IPS DF 6.9 (cell line): Measurements from ENCODE around the gene PLOD1.

Source experiments
- DNase-seq: peaks from one replicate; pipeline ENCODE4 v3.0.0-alpha.2; 2013; ENCODE audit warnings: low read depth, low spot score
- H3K27ac ChIP-seq: one replicate; pipeline ENCODE4 v1.5.1; 2013; ENCODE audit warnings: low read length, control low read depth
- H3K27me3 ChIP-seq: 2 replicates; pipeline ENCODE4 v1.6.1; 2013; ENCODE audit warnings: mild to moderate bottlenecking, low read length; ENCODE audit not compliant: control insufficient read depth, insufficient read depth
- H3K36me3 ChIP-seq: 2 replicates; pipeline ENCODE4 v1.6.1; 2013; ENCODE audit warnings: low read length; ENCODE audit not compliant: control insufficient read depth, insufficient read depth
- H3K4me1 ChIP-seq: 2 replicates; pipeline ENCODE4 v1.6.1; 2013; ENCODE audit warnings: low read length; ENCODE audit not compliant: control insufficient read depth, insufficient read depth
- H3K4me3 ChIP-seq: 2 replicates; pipeline ENCODE4 v1.5.1; 2013; ENCODE audit warnings: mild to moderate bottlenecking, low read length
- H3K9me3 ChIP-seq: 2 replicates; pipeline ENCODE4 v1.6.1; 2013; ENCODE audit warnings: low read length, inconsistent platforms; ENCODE audit not compliant: control insufficient read depth, insufficient read depth
- WGBS: extraction: QIAGEN DNeasy Blood & Tissue Kit; methylation state at CpG from one replicate; pipeline ENCODE4 v1.1.7; 2013; ENCODE audit warnings: mixed read lengths, missing lambda C conversion rate; ENCODE audit not compliant: insufficient read length, insufficient coverage; 5-methylcytosine and 5-hydroxymethylcytosine counted together

PLOD1 gene

DNA sequence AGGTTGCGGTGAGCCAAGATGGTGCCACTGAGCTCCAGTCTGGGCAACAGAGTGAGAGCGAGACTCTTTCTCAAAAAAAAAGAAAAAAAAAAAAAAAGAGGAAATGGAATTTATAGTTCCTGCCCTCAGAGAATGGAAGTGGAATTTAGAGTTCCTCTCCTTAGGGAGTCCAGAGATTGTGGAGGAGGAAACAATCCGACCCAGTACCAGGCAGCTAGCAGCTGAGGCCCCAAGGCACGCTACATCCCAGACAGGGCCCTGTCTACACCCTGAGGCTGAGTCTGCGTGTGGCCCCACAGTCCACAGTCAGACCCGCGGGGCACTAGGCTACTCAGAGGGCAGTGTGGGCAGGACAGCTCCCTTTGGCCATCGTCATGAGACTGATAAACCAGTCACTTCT lies 43.8 kb downstream of the PLOD1 start:
- no peak for DNase-seq
- Histone ChIP-seq H3K27ac (no peak overlapping the region), H3K27me3 (no peaks in the 10 kb centered on the region)

DNA sequence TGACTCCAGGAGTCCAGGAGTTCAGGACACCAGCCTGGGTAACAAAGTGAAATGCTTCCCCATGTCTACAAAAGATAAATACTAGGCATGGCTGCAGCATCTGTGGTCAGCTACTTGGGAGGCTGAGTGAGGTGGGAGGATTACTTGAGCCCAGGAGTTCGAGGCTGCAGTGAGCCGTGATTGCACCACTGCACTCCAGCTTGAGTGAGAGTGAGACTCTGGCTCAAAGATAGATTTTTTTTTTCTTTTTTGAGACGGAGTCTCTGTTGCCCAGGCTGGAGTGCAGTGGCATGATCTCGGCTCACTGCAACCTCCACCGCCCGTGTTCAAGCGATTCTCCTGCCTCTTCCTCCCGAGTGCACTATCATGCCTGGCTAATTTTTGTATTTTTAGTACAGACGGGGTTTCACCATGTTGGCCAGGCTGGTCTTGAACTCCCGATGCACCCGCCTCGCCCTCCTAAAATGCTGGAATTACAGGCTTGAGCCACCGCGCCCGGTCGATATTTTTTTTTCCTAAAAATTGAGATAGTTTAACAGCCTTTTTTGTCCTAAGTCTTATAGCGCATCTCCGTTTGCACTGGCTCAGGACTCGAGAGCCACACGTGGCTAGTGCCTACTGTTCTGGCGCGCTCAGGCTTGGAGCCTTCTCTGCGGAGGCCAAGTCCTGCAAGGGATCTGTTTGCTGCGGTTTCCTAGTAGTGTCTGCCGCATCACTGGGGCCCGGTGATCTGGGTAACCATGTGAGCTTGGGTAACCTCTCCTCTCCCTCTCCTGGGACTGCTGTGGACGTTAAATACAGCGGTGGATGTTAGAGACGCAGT lies 44.7 kb downstream of the PLOD1 start:
- Histone ChIP-seq H3K27me3 (no peaks in the 10 kb centered on the region), H3K36me3 (peaks cover 13% of the 10 kb centered on the region; the same call in 1 of the 2 replicates), H3K4me3 (no peak overlapping the region), H3K27ac (no peak overlapping the region), H3K9me3 (no peaks in the 10 kb centered on the region), H3K4me1 (no peaks in the 10 kb centered on the region)
- DNase-seq = no peak
- no CpG with 5 or more reads among the region's 29 CpGs for WGBS

More for the DNA sequence above, 43.8 kb downstream of the PLOD1 start:
- no CpG with 5 or more reads among the region's 8 CpGs for WGBS
- no peaks in the 10 kb centered on the region for H3K9me3 ChIP-seq
- H3K36me3 ChIP-seq = peaks cover 4% of the 10 kb centered on the region; the same call in 1 of the 2 replicates
- H3K4me3 ChIP-seq = no peak overlapping the region
- H3K4me1 ChIP-seq = no peaks in the 10 kb centered on the region

DNA sequence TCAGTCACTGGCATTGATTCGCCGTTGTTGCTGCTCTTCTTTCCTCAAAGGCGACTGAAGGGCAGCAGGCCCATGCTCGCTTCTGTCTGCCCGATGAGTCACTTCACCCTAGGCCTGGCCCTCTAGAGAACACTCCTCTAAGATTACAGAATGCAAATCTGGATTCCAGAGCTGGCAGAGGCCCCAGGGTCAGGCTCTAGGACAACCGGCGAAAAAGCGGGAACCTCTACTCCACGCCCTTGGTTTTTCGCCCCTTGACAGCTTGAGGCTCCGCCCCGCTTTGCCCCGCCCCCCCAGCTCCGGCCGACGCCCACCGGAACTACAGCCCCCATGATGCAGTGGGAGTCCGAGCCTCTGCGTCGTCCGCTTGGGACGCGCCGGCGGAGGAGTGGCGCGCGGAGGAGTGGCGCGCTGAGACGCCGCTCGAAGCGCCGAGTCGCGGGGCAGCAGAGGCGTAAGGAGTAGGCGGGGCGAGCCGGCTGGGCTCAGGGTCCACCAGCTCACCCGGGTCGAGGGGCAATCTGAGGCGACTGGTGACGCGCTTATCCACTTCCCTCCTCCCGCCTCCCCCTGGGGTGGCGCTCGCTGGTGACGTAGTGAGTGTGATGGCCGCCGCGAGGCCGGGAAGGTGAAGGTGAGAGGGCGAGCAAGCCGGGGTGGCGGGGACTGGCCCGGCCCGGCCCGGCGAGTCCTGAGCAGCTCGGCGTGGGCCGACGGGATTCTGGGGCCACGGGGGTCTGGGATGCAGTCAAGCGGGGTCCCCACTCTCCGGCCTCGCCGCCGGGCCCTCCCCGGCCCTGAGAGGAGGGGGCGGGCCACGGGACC lies 45.5 kb downstream of the PLOD1 start, which contains the start of gene MFN2:
Gene MFN2 (plus strand): TSS at position 594 of the 825 bp plus-strand sequence. CDS start 8,725 bp downstream, outside the sequence.
- Histone ChIP-seq H3K9me3 (no peaks in the 10 kb centered on the region), H3K27me3 (no peaks in the 10 kb centered on the region)
- no CpG with 5 or more reads among the region's 74 CpGs for WGBS

DNA sequence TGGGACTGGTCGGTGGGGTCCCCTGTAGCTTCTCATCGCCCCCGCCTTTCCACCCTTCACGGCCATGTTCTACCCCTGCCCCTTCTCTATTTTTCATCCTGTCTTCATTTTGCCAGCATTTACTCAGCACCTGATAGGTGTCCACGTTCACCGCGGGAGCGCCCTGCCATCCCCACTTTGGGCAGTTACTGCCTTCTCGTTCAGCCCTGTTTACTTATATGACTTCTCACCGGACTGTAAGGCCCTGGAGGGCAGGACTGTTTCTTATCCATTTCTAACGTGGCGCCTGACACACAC lies 46.1 kb downstream of the PLOD1 start:
- H3K36me3 ChIP-seq = peaks cover 11% of the 10 kb centered on the region; the same call in 1 of the 2 replicates
- DNase-seq = no peak
- no peaks in the 10 kb centered on the region for H3K4me1 ChIP-seq
- H3K4me3 ChIP-seq = peak overlapping the region; percentile 91
- no peaks in the 10 kb centered on the region for H3K27me3 ChIP-seq
- no CpG with 5 or more reads among the region's 12 CpGs for WGBS
- no peak overlapping the region for H3K27ac ChIP-seq
- no peaks in the 10 kb centered on the region for H3K9me3 ChIP-seq

More for the DNA sequence above, 45.5 kb downstream of the PLOD1 start, which contains the start of gene MFN2:
- Histone ChIP-seq H3K27ac (no peak within 1 kb of the TSS), H3K36me3 (peaks cover 11% of the 10 kb centered on the region; the same call in 1 of the 2 replicates), H3K4me1 (no peaks in the 10 kb centered on the region), H3K4me3 (peak within 1 kb of the TSS; percentile 91)
- peak; percentile 90 for DNase-seq

DNA sequence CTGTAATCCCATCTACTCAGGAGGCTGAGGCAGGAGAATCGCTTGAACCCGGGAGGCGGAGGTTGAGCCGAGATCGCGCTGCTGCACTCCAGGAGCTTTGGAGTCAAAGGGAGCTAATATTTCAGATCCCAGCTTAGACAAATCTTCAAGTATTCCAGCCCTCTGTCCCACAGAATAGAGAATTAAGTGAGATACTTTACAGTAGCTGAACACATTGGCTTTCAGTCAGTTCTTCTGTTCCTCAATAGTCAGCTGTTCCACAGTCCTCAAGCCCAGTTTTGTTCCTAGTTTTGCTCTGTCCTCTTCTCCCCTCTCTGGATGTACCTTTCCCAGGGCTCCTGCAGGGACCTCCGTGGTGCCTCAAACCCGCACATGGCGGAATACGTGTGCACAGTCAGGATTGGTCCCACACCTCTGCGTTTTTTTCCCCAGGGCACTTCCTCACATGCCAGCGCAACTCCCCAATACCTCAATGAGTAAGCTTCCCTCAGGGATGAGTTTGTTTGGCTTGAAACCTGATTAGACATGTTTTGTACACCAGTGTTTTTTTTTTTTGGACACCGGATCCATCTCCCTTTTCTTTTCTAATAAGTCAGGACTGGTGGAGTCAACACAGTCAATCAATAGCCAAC lies 47.0 kb downstream of the PLOD1 start:
- WGBS = no CpG with 5 or more reads among the region's 13 CpGs
- Histone ChIP-seq H3K4me1 (no peaks in the 10 kb centered on the region), H3K4me3 (no peak overlapping the region), H3K36me3 (peaks cover 11% of the 10 kb centered on the region; the same call in 1 of the 2 replicates), H3K9me3 (no peaks in the 10 kb centered on the region), H3K27me3 (no peaks in the 10 kb centered on the region), H3K27ac (no peak overlapping the region)
- no peak for DNase-seq

DNA sequence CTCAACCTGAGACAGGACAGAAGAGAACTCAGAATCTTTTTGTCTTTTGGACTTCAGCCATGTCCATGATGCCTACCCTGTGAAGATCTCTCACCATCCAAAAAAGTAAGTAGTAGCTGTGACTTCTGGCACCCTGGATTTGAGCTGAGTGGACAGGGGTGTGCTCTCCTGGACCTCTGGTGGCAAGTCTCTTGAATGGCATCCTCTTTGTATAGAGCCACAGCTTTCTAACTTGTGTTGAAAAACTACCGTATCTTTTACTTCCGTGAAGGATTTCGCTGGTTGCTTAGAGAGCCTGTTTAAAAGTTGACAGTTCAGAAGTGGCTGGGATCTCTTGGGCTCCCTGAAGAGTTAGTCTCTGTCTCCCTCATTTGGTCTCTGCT lies 47.5 kb downstream of the PLOD1 start:
- Histone ChIP-seq H3K27ac (no peak overlapping the region), H3K4me3 (no peak overlapping the region), H3K9me3 (no peaks in the 10 kb centered on the region), H3K4me1 (no peaks in the 10 kb centered on the region), H3K27me3 (no peaks in the 10 kb centered on the region), H3K36me3 (peaks cover 11% of the 10 kb centered on the region; the same call in 1 of the 2 replicates)
- DNase-seq = no peak
- WGBS = no CpG with 5 or more reads among the region's 3 CpGs

DNA sequence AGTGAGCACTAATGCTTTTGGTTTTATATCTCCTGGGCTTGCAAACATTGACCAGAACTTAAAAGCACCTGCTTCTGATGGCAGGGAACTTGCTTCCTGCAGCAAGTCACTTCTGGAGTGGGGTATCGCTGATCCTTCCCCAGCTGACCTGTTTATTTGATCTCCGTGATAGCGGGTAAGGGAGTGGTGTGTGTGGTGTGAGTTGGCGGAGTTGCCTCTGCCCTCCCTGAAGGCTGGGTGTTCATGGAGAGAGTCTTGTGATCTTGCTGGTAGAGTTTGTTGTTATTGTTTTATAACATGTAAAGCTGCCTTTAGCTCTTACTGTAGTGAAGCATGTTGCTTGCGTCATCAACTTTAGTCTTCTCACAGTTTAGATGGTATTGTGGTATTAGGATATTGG lies 49.6 kb downstream of the PLOD1 start:
- Histone ChIP-seq H3K4me3 (no peak overlapping the region), H3K9me3 (no peaks in the 10 kb centered on the region), H3K36me3 (peaks cover 11% of the 10 kb centered on the region; the same call in 1 of the 2 replicates), H3K4me1 (no peaks in the 10 kb centered on the region), H3K27ac (no peak overlapping the region), H3K27me3 (no peaks in the 10 kb centered on the region)
- no peak for DNase-seq
- no CpG with 5 or more reads among the region's 5 CpGs for WGBS

DNA sequence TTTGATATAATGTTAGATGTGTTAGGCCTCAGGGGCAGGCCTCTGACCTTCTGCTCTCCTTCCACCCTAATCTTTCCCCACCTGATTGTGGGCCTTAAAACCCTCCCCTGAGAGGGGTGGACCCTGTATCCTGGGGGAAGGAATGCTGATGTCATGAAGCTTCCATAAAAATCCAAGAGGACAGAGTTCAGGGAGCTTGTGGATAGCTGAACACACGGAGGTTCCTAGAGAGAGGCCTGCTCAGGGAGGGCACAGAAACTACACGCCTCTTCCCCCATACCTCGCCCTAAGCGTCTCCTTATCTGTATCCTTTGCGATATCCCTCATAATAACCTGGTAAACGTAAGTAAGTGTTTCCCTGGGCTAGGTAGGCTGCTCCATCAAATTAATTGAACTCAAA lies 50.1 kb downstream of the PLOD1 start:
- H3K4me3 ChIP-seq = no peak overlapping the region
- DNase-seq = no peak
- H3K4me1 ChIP-seq = no peaks in the 10 kb centered on the region
- H3K27ac ChIP-seq = no peak overlapping the region
- H3K36me3 ChIP-seq = peaks cover 13% of the 10 kb centered on the region; the same call in 1 of the 2 replicates
- H3K27me3 ChIP-seq = no peaks in the 10 kb centered on the region
- H3K9me3 ChIP-seq = no peaks in the 10 kb centered on the region
- no CpG with 5 or more reads among the region's 6 CpGs for WGBS

DNA sequence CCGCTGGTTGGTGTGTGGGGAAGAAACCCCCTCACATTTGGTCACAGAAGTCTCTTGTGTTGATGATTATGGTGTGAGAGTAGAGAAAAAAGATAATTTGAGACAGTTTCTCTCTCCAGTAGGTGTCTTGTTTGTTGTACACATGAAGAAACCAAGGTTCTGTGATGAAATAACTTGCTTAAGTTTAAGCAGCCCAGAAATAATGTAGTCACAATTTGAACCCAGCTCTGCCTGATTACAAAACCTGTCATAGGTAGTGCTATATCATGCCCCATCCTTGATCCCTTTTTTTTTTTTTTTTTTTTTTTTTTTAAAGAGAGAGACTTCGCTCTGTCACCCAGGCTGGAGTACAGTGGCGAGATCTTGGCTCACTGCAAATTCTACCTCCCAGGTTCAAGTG lies 50.7 kb downstream of the PLOD1 start:
- no CpG with 5 or more reads among the region's 3 CpGs for WGBS

DNA sequence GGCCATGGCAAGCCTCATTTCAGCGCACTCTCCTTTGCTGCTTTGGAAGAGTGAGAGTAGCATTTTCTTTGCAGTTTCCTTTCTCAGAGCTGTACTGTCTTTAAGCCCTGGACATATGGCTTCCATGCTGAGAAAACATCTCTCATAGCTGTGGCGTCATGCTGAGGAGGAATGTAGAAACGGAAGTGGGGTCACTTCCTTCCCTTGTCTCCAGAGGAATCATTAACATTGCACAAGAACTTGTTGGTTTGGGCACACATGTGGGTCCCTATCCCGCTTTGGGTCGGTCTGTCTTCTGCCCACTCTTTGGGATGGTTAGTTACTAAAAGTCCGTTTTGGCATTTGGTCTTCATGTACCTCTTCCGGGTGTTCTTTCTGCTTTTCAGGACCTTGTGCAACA lies 51.3 kb downstream of the PLOD1 start:
- no CpG with 5 or more reads among the region's 7 CpGs for WGBS
- Histone ChIP-seq H3K27ac (no peak overlapping the region), H3K36me3 (peaks cover 21% of the 10 kb centered on the region; the same call in 1 of the 2 replicates), H3K4me3 (no peak overlapping the region), H3K4me1 (no peaks in the 10 kb centered on the region), H3K9me3 (no peaks in the 10 kb centered on the region), H3K27me3 (no peaks in the 10 kb centered on the region)
- DNase-seq = no peak

More for the DNA sequence above, 50.7 kb downstream of the PLOD1 start:
- peaks cover 17% of the 10 kb centered on the region; the same call in 1 of the 2 replicates for H3K36me3 ChIP-seq
- no peak overlapping the region for H3K4me3 ChIP-seq
- no peak for DNase-seq
- H3K4me1 ChIP-seq = no peaks in the 10 kb centered on the region
- H3K27me3 ChIP-seq = no peaks in the 10 kb centered on the region
- H3K27ac ChIP-seq = no peak overlapping the region
- no peaks in the 10 kb centered on the region for H3K9me3 ChIP-seq
